IMR-90 (cell line): Measurements from ENCODE around the gene FOXP1. TPM values are rescaled to one million over a fixed set of nuclear protein-coding genes. Genes with fewer than 3 reads are reported as not detected.
A peak's percentile ranks its signal among the peaks of the same experiment; 100 is the strongest.

ENCODE experiments used
- ATAC-seq: fragments of 200-7000 bp; cut with Tn5 transposase; 2 replicates; pipeline ENCODE4 v1.9.1; 2020; ENCODE audit warnings: low read depth, mild to moderate bottlenecking, moderate library complexity
- BruUV-seq: library from RNA; stranded (reverse); fragments of 400-500 nt; replicated peaks from 2 replicates; lab custom pipeline; 2021; lab: Mats Ljungman, UMichigan
- CTCF ChIA-PET: fragments of 300-600 bp; formaldehyde crosslinking; extraction: SDS; loops from one replicate; lab custom pipeline; 2021; ENCODE audit warnings: antibody characterized with exemption; lab: Yijun Ruan, JAX
- POLR2A ChIA-PET: fragments of 300-600 bp; sonication (Branson Sonifier 250); formaldehyde crosslinking; loops from one replicate; lab custom pipeline; 2022; ENCODE audit warnings: antibody characterized with exemption; ENCODE audit not compliant: unreplicated experiment; lab: Charles Lee
- DNase-seq: peaks from one replicate; pipeline ENCODE4 v3.0.0; 2013
- H2AFZ ChIP-seq: replicated peaks from 2 replicates; pipeline ENCODE3; 2013; ENCODE audit warnings: low read length, mild to moderate bottlenecking; ENCODE audit not compliant: poor library complexity
- H2AK5ac ChIP-seq: 2 replicates; pipeline ENCODE4 v1.6.1; 2013; ENCODE audit warnings: low read depth, low read length, inconsistent platforms
- H2AK9ac ChIP-seq: replicated peaks from 2 replicates; pipeline ENCODE3; 2013; ENCODE audit warnings: mild to moderate bottlenecking, low read depth, low read length, moderate library complexity; ENCODE audit not compliant: poor library complexity
- H2BK120ac ChIP-seq: 2 replicates; pipeline ENCODE4 v1.6.1; 2013; ENCODE audit warnings: low read depth, low read length, inconsistent platforms
- H2BK15ac ChIP-seq: 3 replicates; pipeline ENCODE4 v1.6.1; 2013; ENCODE audit warnings: low read depth, low read length, inconsistent platforms
- H2BK20ac ChIP-seq: 2 replicates; pipeline ENCODE4 v1.6.1; 2013; ENCODE audit warnings: low read depth, mild to moderate bottlenecking, inconsistent platforms, low read length, moderate library complexity
- H2BK5ac ChIP-seq: 2 replicates; pipeline ENCODE4 v1.6.1; 2013; ENCODE audit warnings: mild to moderate bottlenecking, low read depth, low read length, inconsistent platforms; ENCODE audit not compliant: poor library complexity, severe bottlenecking
- H3K14ac ChIP-seq: replicated peaks from 2 replicates; pipeline ENCODE4 v1.6.1; 2013; ENCODE audit warnings: low read depth, low read length, inconsistent platforms
- H3K18ac ChIP-seq: 2 replicates; pipeline ENCODE4 v1.6.1; 2013; ENCODE audit warnings: low read depth, low read length, control low read depth
- H3K23ac ChIP-seq: 2 replicates; pipeline ENCODE4 v1.6.1; 2013; ENCODE audit warnings: low read depth, low read length, inconsistent platforms
- H3K27ac ChIP-seq: 2 replicates; pipeline ENCODE4 v1.5.1; 2013; ENCODE audit warnings: mild to moderate bottlenecking, control low read depth, low read length; ENCODE audit not compliant: insufficient read depth
- H3K27me3 ChIP-seq: 2 replicates; pipeline ENCODE4 v1.6.1; 2013; ENCODE audit warnings: low read length; ENCODE audit not compliant: control insufficient read depth, insufficient read depth
- H3K36me3 ChIP-seq: 2 replicates; pipeline ENCODE4 v1.6.1; 2013; ENCODE audit warnings: low read length, mixed read lengths; ENCODE audit not compliant: control insufficient read depth, insufficient read depth
- H3K4ac ChIP-seq: 2 replicates; pipeline ENCODE4 v1.6.1; 2013; ENCODE audit warnings: low read depth, low read length, inconsistent platforms
- H3K4me1 ChIP-seq: 2 replicates; pipeline ENCODE4 v1.6.1; 2013; ENCODE audit warnings: low read length, mixed read lengths; ENCODE audit not compliant: control insufficient read depth, insufficient read depth
- H3K4me2 ChIP-seq: 2 replicates; pipeline ENCODE4 v1.6.1; 2013; ENCODE audit warnings: low read depth, mild to moderate bottlenecking, control low read depth, low read length, moderate library complexity
- H3K4me3 ChIP-seq: 2 replicates; pipeline ENCODE4 v1.5.1; 2013; ENCODE audit warnings: low read depth, mild to moderate bottlenecking, control low read depth, low read length, moderate library complexity; ENCODE audit not compliant: insufficient read depth
- H3K56ac ChIP-seq: 2 replicates; pipeline ENCODE4 v1.6.1; 2013; ENCODE audit warnings: low read length, inconsistent platforms; ENCODE audit not compliant: insufficient read depth; ENCODE audit errors: extremely low read depth
- H3K79me1 ChIP-seq, 2 experiments: 2 replicates each; pipeline ENCODE4 v1.6.1; 2013; ENCODE audit warnings: low read length in 2 of 2, inconsistent platforms in 1 of 2, low read depth in 1 of 2
- H3K9ac ChIP-seq: 2 replicates; pipeline ENCODE4 v1.6.1; 2013; ENCODE audit warnings: low read depth, low read length, control low read depth
- H3K9me1 ChIP-seq: 2 replicates; pipeline ENCODE4 v1.6.1; 2013; ENCODE audit warnings: low read length, inconsistent platforms; ENCODE audit not compliant: insufficient read depth
- H3K9me3 ChIP-seq: 2 replicates; pipeline ENCODE4 v1.6.1; 2013; ENCODE audit warnings: low read length; ENCODE audit not compliant: control insufficient read depth, insufficient read depth
- H4K20me1 ChIP-seq: 2 replicates; pipeline ENCODE4 v1.6.1; 2013; ENCODE audit warnings: low read length, inconsistent platforms; ENCODE audit not compliant: insufficient read depth
- H4K5ac ChIP-seq: 2 replicates; pipeline ENCODE4 v1.6.1; 2013; ENCODE audit warnings: mild to moderate bottlenecking, low read depth, low read length, control low read depth
- H4K8ac ChIP-seq, 2 experiments: 2 replicates each; pipeline ENCODE4 v1.6.1; 2013; ENCODE audit warnings: low read depth in 2 of 2, low read length in 2 of 2, control low read depth in 1 of 2, inconsistent platforms in 1 of 2
- H4K91ac ChIP-seq: 2 replicates; pipeline ENCODE4 v1.6.1; 2013; ENCODE audit warnings: low read depth, low read length, inconsistent platforms; ENCODE audit not compliant: insufficient read depth
- BHLHE40 ChIP-seq: fragments of 150-350 bp; IDR thresholded peaks from 2 replicates; pipeline ENCODE4 v1.6.1; 2016; ENCODE audit warnings: mild to moderate bottlenecking, low read depth, low read length
- CEBPB ChIP-seq: IDR thresholded peaks from 2 replicates; pipeline ENCODE4 v1.6.1; 2012; ENCODE audit warnings: low read depth, low read length, improper control_type of control experiment
- CHD1 ChIP-seq: IDR thresholded peaks from 2 replicates; pipeline ENCODE4 v1.6.1; 2012; ENCODE audit warnings: low read depth, low read length, improper control_type of control experiment
- FOS ChIP-seq: fragments of 150-350 bp; IDR thresholded peaks from 2 replicates; pipeline ENCODE4 v1.6.1; 2016; ENCODE audit warnings: low read depth, low read length
- MAFK ChIP-seq: IDR thresholded peaks from 2 replicates; pipeline ENCODE4 v1.6.1; 2012; ENCODE audit warnings: low read depth, low read length, improper control_type of control experiment
- MAZ ChIP-seq: IDR thresholded peaks from 2 replicates; pipeline ENCODE4 v1.6.1; 2012; ENCODE audit warnings: low read depth, mild to moderate bottlenecking, low read length, improper control_type of control experiment, moderate library complexity, borderline replicate concordance
- MXI1 ChIP-seq: IDR thresholded peaks from 2 replicates; pipeline ENCODE4 v1.6.1; 2012; ENCODE audit warnings: low read depth, mild to moderate bottlenecking, low read length, moderate library complexity, borderline replicate concordance
- NFE2L2 ChIP-seq: fragments of 150-350 bp; IDR thresholded peaks from 2 replicates; pipeline ENCODE4 v1.6.1; 2016; ENCODE audit warnings: low read depth, mild to moderate bottlenecking, low read length
- POLR2A ChIP-seq: IDR thresholded peaks from 2 replicates; pipeline ENCODE4 v1.6.1; 2012; ENCODE audit warnings: mild to moderate bottlenecking, low read depth, low read length
- RCOR1 ChIP-seq: IDR thresholded peaks from 2 replicates; pipeline ENCODE4 v1.6.1; 2012; ENCODE audit warnings: mild to moderate bottlenecking, low read length, improper control_type of control experiment; ENCODE audit not compliant: insufficient replicate concordance
- RFX5 ChIP-seq: IDR thresholded peaks from 2 replicates; pipeline ENCODE4 v1.8.0; 2012; ENCODE audit warnings: low read depth, mild to moderate bottlenecking, low read length, moderate library complexity
- SMC3 ChIP-seq: fragments of 150-350 bp; IDR thresholded peaks from 2 replicates; pipeline ENCODE4 v1.6.1; 2016; ENCODE audit warnings: low read depth, mild to moderate bottlenecking, antibody characterized with exemption, low read length, moderate library complexity
- WGBS, 2 experiments: methylation state at CpG; one replicate each; pipeline versions ENCODE4 v1.1.5 to v1.1.7; 2013; ENCODE audit warnings: missing lambda C conversion rate in 2 of 2; ENCODE audit not compliant: insufficient read length in 1 of 2; ENCODE audit errors: extremely low coverage in 2 of 2; 5-methylcytosine and 5-hydroxymethylcytosine counted together
- dilution Hi-C: fragments of 300-500 bp; cut with HindIII; formaldehyde crosslinking; loops from one replicate; pipeline ENCODE4 v1.14.3; 2018; ENCODE audit warnings: low sequenced_read_pairs; ENCODE audit not compliant: unreplicated experiment
- in situ Hi-C: fragments of 300-500 bp; cut with MboI; formaldehyde crosslinking; loops from 3 replicates; pipeline ENCODE4 v1.14.3; 2019; ENCODE audit warnings: low sequenced_read_pairs, inconsistent platforms, mixed read lengths
- intact Hi-C: fragments of 100-400 bp; cut with micrococcal nuclease; formaldehyde crosslinking; loops from 2 replicates; pipeline ENCODE4 v1.10.0; 2022
- polyA plus RNA-seq, 3 experiments: library from polyadenylated mRNA; depleted of rRNA; stranded (reverse); fragments of >200 nt; gene quantifications; 2 replicates each; pipeline ENCODE4 v1.2.3, GENCODE V29; 2012; ENCODE audit warnings: low replicate concordance in 1 of 3
- total RNA-seq: library from RNA; depleted of rRNA; stranded (reverse); fragments of >200 nt; gene quantifications from 2 replicates; pipeline ENCODE4 v1.2.3, GENCODE V29; 2012
- TF ChIP-seq, protein P1 (sequence below): conservative IDR thresholded peaks from 2 replicates; pipeline ENCODE4 v1.5.1; 2012; ENCODE audit warnings: mild to moderate bottlenecking, low read depth, low read length, improper control_type of control experiment
- TF ChIP-seq, protein P2 (sequence below): fragments of 150-350 bp; IDR thresholded peaks from 2 replicates; pipeline ENCODE4 v1.6.1; 2016; ENCODE audit warnings: low read depth, mild to moderate bottlenecking, low read length, moderate library complexity, borderline replicate concordance
- TF ChIP-seq, protein P3 (sequence below): fragments of 150-350 bp; IDR thresholded peaks from 2 replicates; pipeline ENCODE4 v1.6.1; 2017; ENCODE audit warnings: mild to moderate bottlenecking, antibody characterized with exemption, low read length, low read depth

Gene FOXP1
- total and polyA plus RNA-seq, 2 of the 4 experiments (the other 2 are of a cell fraction), result 37.0 to 132 TPM

DNA sequence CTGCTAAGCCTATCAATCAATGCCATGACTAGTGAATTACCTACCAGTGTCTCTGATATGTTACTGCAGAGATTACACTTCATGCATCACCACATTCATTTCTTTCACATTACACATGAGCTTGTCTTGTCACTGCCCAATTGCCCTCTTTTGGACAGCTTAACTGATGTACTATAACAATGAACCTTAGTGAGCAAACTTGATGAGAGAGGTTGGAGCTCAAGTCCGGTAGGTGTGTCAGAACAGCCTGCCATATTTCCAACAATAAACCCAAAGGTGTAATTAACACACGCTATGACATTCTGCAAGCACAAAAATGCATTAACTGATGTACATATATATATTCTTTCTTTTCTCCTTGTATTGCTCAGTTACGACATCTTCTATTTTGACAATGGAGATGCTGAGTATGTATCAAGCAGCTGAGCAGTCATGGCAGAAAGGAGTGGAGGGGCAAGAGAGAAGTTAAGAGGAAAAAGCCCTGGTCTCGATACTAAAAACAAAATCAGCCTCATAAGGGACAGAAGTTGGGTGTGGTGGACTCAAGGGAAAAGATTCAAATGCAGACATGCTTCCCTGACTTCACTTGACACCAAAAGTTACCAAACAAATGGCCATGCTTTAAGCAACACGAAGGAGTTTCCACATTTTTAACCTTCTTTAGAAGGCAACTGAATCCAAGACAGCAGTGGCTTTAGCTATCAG is 538.2 kb downstream of the FOXP1 start:
- TF ChIP-seq FOS, result no peak
- TF ChIP-seq, protein P1, sequence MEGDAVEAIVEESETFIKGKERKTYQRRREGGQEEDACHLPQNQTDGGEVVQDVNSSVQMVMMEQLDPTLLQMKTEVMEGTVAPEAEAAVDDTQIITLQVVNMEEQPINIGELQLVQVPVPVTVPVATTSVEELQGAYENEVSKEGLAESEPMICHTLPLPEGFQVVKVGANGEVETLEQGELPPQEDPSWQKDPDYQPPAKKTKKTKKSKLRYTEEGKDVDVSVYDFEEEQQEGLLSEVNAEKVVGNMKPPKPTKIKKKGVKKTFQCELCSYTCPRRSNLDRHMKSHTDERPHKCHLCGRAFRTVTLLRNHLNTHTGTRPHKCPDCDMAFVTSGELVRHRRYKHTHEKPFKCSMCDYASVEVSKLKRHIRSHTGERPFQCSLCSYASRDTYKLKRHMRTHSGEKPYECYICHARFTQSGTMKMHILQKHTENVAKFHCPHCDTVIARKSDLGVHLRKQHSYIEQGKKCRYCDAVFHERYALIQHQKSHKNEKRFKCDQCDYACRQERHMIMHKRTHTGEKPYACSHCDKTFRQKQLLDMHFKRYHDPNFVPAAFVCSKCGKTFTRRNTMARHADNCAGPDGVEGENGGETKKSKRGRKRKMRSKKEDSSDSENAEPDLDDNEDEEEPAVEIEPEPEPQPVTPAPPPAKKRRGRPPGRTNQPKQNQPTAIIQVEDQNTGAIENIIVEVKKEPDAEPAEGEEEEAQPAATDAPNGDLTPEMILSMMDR, result no peak
- no peak for TF ChIP-seq CHD1
- no peak for TF ChIP-seq SMC3
- TF ChIP-seq, protein P2, sequence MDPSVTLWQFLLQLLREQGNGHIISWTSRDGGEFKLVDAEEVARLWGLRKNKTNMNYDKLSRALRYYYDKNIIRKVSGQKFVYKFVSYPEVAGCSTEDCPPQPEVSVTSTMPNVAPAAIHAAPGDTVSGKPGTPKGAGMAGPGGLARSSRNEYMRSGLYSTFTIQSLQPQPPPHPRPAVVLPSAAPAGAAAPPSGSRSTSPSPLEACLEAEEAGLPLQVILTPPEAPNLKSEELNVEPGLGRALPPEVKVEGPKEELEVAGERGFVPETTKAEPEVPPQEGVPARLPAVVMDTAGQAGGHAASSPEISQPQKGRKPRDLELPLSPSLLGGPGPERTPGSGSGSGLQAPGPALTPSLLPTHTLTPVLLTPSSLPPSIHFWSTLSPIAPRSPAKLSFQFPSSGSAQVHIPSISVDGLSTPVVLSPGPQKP, result no peak
- TF ChIP-seq MAZ, result no peak
- TF ChIP-seq POLR2A, result no peak
- TF ChIP-seq, protein P3, sequence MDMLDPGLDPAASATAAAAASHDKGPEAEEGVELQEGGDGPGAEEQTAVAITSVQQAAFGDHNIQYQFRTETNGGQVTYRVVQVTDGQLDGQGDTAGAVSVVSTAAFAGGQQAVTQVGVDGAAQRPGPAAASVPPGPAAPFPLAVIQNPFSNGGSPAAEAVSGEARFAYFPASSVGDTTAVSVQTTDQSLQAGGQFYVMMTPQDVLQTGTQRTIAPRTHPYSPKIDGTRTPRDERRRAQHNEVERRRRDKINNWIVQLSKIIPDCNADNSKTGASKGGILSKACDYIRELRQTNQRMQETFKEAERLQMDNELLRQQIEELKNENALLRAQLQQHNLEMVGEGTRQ, result no peak
- no peak for TF ChIP-seq MXI1
- TF ChIP-seq BHLHE40, result no peak
- no peak for TF ChIP-seq NFE2L2
- TF ChIP-seq RFX5, result no peak
- no peak for TF ChIP-seq CEBPB
- TF ChIP-seq MAFK, result no peak
- TF ChIP-seq RCOR1, result no peak
- no TSS peak for BruUV-seq
- CTCF ChIA-PET, result no interaction called here
- no CpG with 5 or more reads among the region's 5 CpGs for WGBS, 2 experiments
- POLR2A ChIA-PET, result no interaction called here
- Histone ChIP-seq H3K9me3 (no peaks in the 10 kb centered on the region), H3K27ac (no peak overlapping the region), H3K4me3 (no peak overlapping the region), H3K79me1 (peaks cover 58 to 79% of the 10 kb centered on the region in 2 experiments), H2AFZ (no peak overlapping the region), H3K23ac (no peak overlapping the region), H3K14ac (no peak overlapping the region), H3K9ac (no peak overlapping the region), H3K9me1 (peaks cover 29% of the 10 kb centered on the region), H2BK20ac (no peak overlapping the region), H2AK5ac (peak overlapping the region; percentile 16; the same call in 1 of the 2 replicates), H4K8ac (0 out of 4 replicates have a peak overlapping the region, but pooled peaks of 1 of the 2 experiments have one; percentile 3), H3K56ac (no peak overlapping the region), H2AK9ac (no peak overlapping the region), H2BK120ac (no peak overlapping the region), H3K36me3 (peaks cover 56% of the 10 kb centered on the region), H3K4me1 (peaks cover 11% of the 10 kb centered on the region), H4K5ac (no peak overlapping the region), H4K20me1 (peaks cover 26% of the 10 kb centered on the region; the same call in 1 of the 2 replicates), H2BK5ac (no peak overlapping the region), H3K4ac (no peak overlapping the region), H3K4me2 (no peak overlapping the region), H4K91ac (no peak overlapping the region), H2BK15ac (no peak overlapping the region), H3K27me3 (no peaks in the 10 kb centered on the region), H3K18ac (no peak overlapping the region)
- dilution Hi-C loops, result no loop called here
- no peak for DNase-seq
- in situ Hi-C loops, result no loop called here
- intact Hi-C loops, result no loop called here
- no peak for ATAC-seq
